ENCODE measurements around the gene CSRP1.

CSRP1 gene

GRCh38 chr1:201450721-201451291 lies 56.1 kb downstream of the CSRP1 start:
- no peak for DNase-seq

GRCh38 chr1:201448990-201449389 lies 57.9 kb downstream of the CSRP1 start:
- DNase-seq = no peak

GRCh38 chr1:201447903-201448871 lies 58.7 kb downstream of the CSRP1 start:
- peak; percentile 6 for DNase-seq

- DNase-seq = no peak
These were observed 61.6 kb downstream of the CSRP1 start for GRCh38 chr1:201445310-201445709.

GRCh38 chr1:201444792-201445191 lies 62.1 kb downstream of the CSRP1 start:
- DNase-seq = no peak

DNA sequence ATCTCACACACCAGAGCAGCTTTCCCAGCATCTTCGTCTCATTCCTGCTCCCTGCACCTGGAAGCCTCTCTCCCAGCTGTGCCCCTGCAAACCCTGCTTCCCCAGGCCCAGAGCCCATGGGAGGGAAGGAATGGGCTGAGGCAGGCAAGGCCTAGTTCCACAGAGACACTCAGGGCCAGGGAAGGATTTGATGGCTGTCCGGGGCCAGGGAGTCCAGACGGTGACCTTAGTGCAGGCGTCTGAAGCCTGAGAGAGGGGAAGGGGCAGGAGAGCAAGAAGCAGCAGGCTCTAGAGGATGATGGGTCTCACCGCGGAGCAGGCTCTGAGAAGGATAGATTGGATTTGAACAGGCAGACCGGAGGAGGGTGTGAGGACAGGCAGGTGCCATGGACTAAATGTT lies 63.2 kb downstream of the CSRP1 start:
- DNase-seq = no peak

DNA sequence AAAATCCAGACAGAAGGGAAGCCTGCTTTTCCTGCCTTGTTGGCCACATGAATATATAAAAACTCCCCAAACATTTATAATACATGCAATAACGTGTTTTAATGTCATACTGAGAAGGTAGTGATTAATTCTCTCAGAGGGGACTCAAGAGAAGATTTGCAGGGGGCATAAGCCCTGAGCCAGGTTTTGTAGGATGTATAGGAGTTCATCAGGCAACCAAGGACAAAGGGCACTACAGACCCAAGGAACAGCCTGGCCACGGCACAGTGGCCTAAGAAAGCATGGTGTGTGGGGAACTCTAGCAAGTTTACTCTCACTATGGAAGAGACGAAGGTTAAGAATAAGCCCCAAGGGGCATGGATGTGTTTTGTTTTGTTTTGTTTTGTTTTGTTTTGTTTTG lies 70.0 kb downstream of the CSRP1 start:
- DNase-seq = no peak

DNA sequence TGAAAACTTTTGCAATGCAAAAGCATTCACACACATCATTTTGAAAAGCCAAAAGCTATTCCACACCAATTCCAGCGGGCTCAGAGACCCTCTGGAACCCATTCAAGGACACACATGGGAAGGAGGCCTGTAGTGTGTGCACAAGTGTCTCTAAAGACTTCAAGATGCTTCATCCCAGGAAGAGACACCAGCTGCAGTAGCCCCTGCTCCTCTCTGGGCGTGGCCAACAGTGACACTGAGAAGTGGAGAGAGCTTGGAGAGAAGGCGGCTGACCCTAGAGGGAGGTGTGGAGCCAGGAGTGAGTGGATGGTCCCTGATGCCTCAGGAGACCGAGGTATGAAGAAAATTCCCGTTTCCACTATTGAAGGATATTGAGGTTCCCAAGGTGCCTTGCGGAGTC lies 70.5 kb downstream of the CSRP1 start:
- peak; percentile 16 for DNase-seq

- DNase-seq = no peak
These were observed 72.7 kb downstream of the CSRP1 start for GRCh38 chr1:201434266-201434665.

GRCh38 chr1:201433609-201434008 lies 73.3 kb downstream of the CSRP1 start:
- no peak for DNase-seq
